HEK293T (cell line): ENCODE results near the gene FKBP5.

ENCODE experiments used
- BHLHE40 ChIP-seq: fragments of 450-650 bp; IDR thresholded peaks from 2 replicates; pipeline ENCODE4 v1.6.1; 2016; ENCODE audit warnings: mild to moderate bottlenecking, moderate library complexity, borderline replicate concordance
- ELF4 ChIP-seq: fragments of 450-650 bp; IDR thresholded peaks from 2 replicates; pipeline ENCODE4 v1.6.1; 2017; ENCODE audit warnings: antibody characterized with exemption
- FOXA1 ChIP-seq: fragments of 450-650 bp; IDR thresholded peaks from 2 replicates; pipeline ENCODE4 v1.6.1; 2016; ENCODE audit warnings: mild to moderate bottlenecking
- FOXK2 ChIP-seq: fragments of 450-650 bp; IDR thresholded peaks from 2 replicates; pipeline ENCODE4 v1.6.1; 2016; ENCODE audit warnings: mild to moderate bottlenecking
- FOXM1 ChIP-seq: fragments of 450-650 bp; IDR thresholded peaks from 2 replicates; pipeline ENCODE4 v1.6.1; 2017; ENCODE audit warnings: mild to moderate bottlenecking, borderline replicate concordance
- LEF1 ChIP-seq: fragments of 450-650 bp; IDR thresholded peaks from 2 replicates; pipeline ENCODE4 v1.6.1; 2017; ENCODE audit warnings: mild to moderate bottlenecking, borderline replicate concordance
- NFRKB ChIP-seq: fragments of 450-650 bp; IDR thresholded peaks from 2 replicates; pipeline ENCODE4 v1.6.1; 2016; ENCODE audit warnings: mild to moderate bottlenecking, moderate library complexity
- SUZ12 ChIP-seq: fragments of 450-650 bp; IDR thresholded peaks from 2 replicates; pipeline ENCODE4 v1.6.1; 2016; ENCODE audit warnings: mild to moderate bottlenecking
- TARDBP ChIP-seq: fragments of 450-650 bp; IDR thresholded peaks from 2 replicates; pipeline ENCODE4 v1.6.1; 2016
- ZNF384 ChIP-seq: fragments of 450-650 bp; IDR thresholded peaks from 2 replicates; pipeline ENCODE4 v1.6.1; 2016
- TF ChIP-seq, protein P1 (sequence below): fragments of 450-650 bp; IDR thresholded peaks from 2 replicates; pipeline ENCODE4 v1.6.1; 2016

DNA sequence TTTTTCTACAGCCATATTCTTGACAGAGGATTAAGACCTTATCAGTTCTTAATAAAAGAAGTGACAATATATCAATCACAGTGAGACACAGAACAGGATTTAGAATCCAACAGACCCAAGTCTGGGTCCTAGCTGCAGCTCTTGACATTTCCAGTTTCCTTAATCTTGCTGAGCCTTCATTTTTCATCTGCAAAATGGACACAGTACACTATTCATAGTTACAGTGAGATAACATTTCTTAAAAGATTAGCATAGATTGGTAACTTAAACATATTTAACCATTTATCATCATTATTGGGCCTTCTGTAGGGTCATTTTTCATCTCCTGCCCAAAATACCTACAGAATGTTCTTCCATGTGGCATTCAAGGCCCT is 45.6 kb downstream of the FKBP5 start:
- no peak for TF ChIP-seq ZNF384
- TF ChIP-seq, protein P1, sequence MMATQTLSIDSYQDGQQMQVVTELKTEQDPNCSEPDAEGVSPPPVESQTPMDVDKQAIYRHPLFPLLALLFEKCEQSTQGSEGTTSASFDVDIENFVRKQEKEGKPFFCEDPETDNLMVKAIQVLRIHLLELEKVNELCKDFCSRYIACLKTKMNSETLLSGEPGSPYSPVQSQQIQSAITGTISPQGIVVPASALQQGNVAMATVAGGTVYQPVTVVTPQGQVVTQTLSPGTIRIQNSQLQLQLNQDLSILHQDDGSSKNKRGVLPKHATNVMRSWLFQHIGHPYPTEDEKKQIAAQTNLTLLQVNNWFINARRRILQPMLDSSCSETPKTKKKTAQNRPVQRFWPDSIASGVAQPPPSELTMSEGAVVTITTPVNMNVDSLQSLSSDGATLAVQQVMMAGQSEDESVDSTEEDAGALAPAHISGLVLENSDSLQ = no peak
- no peak for TF ChIP-seq FOXA1
- no peak for TF ChIP-seq TARDBP
- TF ChIP-seq FOXK2 = no peak
- TF ChIP-seq NFRKB = no peak
- TF ChIP-seq FOXM1 = no peak
- TF ChIP-seq LEF1 = no peak
- TF ChIP-seq BHLHE40 = no peak
- TF ChIP-seq ELF4 = no peak
- no peak for TF ChIP-seq SUZ12
